GM18508 (cell line): ENCODE data around the gene SLC8A1.

Experiments
- ATAC-seq: cut with Tn5 transposase; IDR thresholded peaks from one replicate; pipeline ENCODE4 v1.9.1; 2021; ENCODE audit warnings: moderate number of reproducible peaks; ENCODE audit not compliant: insufficient read depth, unreplicated experiment

SLC8A1 gene

GRCh38 chr2:40129725-40130124 lies 322.2 kb downstream of the SLC8A1 start:
- no peak for ATAC-seq

DNA sequence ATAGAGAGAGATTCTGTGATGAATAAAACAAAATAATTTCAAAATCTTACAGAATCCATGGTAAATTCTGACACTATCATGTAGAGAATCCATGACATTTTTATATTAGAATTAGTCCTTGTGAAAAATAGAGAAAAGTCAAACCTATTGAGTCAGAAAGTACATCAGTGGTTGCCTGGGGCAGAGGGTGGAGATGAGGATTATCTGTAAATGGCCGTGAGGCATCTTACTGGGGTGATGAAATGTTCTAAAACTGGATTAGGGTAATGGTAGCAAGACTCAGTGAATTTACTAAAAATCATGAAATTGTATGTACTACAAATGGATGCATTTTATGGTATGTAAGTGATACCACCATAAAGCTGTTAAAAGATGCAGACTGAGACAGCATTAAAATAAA lies 323.1 kb downstream of the SLC8A1 start:
- no peak for ATAC-seq

- ATAC-seq = no peak
Measured at GRCh38 chr2:40127890-40128557, 323.9 kb downstream of the SLC8A1 start.

GRCh38 chr2:40127146-40127545 lies 324.7 kb downstream of the SLC8A1 start:
- ATAC-seq = no peak

GRCh38 chr2:40126006-40126405 lies 325.9 kb downstream of the SLC8A1 start:
- no peak for ATAC-seq

DNA sequence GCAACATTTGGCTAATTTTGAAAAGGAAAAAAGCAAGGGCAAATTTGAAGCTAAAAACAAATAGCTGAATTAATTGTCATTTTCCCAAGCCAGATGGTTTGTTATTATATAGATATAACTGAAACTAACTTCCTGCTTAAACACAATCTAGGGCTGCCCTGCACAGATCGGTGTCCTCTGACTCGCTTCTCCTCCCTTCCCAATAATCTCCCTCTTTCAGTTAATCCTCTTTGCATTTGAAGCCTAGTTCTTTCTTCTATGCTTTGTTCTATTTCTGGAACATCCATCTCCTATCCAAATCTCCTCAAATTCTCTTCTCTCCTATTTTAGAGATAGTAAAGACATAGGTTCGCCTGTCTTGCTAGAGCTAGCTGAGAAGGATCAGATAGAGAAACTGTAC lies 328.1 kb downstream of the SLC8A1 start:
- ATAC-seq = no peak

GRCh38 chr2:40123326-40123725 lies 328.6 kb downstream of the SLC8A1 start:
- ATAC-seq = no peak

DNA sequence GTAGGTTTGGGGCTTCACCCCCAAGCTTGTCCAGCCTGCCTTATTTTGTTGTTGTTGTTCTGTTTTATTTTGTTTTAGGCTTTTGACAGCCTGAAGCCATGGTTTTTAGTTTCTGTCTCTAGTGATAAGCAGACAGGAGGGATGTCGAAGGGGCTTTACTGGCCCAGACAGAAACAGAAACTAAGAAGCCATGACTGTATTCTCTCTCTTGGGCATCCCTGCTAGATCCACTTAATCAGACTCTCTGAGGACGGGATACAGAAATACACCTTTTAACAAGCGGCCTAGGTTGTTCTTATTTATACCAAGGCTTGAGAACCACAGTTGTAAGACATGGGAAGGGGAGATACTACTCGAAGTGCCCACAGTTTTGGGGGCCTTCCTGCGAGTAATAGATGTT lies 330.9 kb downstream of the SLC8A1 start:
- ATAC-seq = no peak

DNA sequence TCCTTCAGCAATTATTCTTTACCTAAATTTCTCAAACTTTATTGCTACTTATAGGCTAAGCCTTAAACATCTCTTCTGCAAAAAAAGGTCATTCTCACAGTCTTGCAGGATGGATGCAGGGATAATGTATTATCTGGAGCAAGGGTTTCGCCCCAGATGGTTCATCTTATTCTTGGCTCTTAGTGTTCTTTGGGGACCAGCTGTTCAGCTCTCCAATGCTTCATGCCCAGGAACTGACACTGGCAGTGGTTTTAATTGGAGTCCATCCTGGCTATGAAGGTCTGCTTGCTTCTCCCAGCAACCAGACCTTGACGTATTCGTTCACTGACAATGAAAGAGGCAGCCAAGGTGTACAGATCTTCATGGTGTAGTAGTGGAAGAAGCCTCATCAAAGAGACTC lies 331.9 kb downstream of the SLC8A1 start:
- no peak for ATAC-seq

GRCh38 chr2:40118622-40119021 lies 333.3 kb downstream of the SLC8A1 start:
- no peak for ATAC-seq

GRCh38 chr2:40115894-40116293 lies 336.0 kb downstream of the SLC8A1 start:
- ATAC-seq = no peak

- no peak for ATAC-seq
Measured at GRCh38 chr2:40115348-40115747, 336.5 kb downstream of the SLC8A1 start.

GRCh38 chr2:40113997-40114396 lies 337.9 kb downstream of the SLC8A1 start:
- no peak for ATAC-seq

DNA sequence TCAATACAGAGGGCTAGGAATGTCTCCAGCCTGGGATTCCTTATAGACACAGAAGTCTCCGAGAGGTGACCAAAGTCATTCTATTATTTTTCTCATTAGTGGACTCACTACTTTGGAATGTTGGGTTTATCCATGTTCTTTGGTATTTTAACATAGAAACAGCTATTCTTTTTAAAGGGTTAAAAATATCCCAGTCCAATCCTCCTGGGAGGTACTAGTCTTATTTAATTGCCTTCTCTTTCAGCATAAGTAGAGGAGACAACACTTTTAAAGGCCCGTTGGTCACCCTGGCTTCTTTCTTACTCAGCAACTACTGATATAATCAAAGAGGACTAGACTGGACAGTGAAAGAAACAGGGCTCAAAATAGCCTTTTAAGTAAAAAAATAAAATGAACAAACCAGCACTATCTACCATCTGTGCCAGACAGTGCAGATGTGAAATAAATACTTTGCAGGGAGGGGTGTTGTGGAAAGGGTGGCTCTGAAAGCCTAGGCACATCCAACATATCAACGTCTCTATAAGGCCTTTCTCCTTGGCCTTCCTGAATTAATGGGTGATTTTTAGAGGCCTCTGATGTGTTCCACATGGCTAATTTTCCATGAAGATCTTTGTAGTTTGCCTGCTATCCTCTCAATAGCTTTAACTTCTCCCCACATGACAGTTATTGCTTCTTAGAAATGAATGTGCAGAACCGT lies 338.5 kb downstream of the SLC8A1 start:
- no peak for ATAC-seq

GRCh38 chr2:40109381-40109780 lies 342.5 kb downstream of the SLC8A1 start:
- no peak for ATAC-seq

- no peak for ATAC-seq
Measured at GRCh38 chr2:40108851-40109250, 343.0 kb downstream of the SLC8A1 start.

DNA sequence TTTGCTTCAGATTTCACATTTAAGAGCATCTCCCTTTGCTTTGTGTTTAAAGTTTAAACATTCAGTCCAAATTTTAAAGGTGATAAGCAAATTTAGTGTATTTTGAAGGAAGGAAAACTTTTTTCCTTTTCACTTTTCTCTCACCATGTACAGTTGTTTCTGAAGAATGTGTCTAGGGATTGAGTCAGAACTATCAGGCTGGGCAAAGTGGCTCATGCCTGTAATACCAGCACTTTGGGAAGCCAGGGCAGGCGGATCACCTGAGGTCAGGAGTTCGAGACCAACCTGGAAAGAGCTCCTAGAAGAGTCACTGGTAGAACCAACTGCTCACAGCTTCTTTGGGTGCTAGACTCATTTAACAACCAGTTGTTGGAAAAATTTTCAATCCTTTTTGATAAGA lies 345.8 kb downstream of the SLC8A1 start:
- ATAC-seq = no peak

- no peak for ATAC-seq
Measured at GRCh38 chr2:40105593-40105992, 346.3 kb downstream of the SLC8A1 start.

- no peak for ATAC-seq
Measured at GRCh38 chr2:40103590-40103989, 348.3 kb downstream of the SLC8A1 start.

DNA sequence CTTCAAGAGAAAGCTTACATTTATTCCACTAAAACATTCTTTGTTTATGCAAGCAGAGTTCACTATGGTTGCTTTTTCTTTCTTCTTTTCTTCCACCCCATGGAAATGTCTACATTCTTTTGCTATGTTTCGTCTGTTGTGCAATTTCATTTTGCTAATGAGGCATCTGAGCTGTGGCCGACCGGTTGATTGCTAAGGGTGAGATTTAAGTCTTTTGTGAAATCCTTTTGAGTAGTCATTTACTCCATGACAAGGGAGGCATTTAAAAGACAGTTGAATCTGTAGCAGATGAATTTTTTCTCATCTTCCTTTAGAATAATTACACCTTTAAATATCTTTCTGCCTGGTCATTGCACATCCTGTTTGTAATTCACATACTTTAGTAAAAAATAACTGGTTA lies 348.7 kb downstream of the SLC8A1 start:
- ATAC-seq = no peak

DNA sequence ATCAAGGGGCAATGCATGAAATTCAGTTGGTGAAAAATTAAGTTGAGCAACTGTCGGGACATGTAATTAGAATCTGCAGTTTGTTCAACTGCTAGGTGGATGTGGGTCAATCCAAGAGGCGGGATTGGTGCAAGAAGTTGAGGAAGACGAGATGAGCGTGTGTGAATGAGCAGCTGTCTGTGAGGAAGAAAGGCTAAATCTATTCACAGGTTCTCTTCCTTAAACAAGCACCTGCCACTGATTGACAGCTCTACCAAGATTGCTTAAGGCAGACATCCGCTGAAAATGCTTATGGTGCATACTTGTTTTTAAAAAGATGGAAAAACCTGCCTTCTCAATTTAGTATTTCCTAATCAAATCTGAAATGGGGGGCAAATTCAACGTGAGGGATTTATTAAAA lies 349.4 kb downstream of the SLC8A1 start:
- ATAC-seq = no peak

DNA sequence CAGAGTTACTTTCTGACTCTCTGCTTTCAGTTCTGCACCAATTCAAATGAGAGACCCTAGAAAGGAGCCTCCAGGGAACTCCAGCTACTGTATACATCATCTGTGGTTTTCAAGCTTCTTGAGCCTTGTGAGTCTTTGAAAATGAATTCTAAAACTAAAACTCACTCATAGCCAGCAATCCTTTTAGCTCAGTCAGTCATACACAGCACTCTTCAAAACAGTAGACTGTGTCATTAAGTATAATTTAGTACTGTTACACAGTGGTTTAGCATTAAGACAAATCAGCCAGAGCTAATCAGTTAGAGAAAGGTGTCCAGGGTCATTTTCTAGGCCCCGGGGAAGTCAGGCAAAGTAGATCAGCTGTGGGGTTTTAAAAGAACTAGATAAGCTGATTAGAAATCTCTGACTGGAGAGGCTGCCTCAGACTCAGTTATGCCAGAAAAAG lies 350.7 kb downstream of the SLC8A1 start:
- ATAC-seq = no peak
